Measurements from ENCODE around the gene DQX1. TPM values are rescaled to one million over a fixed set of nuclear protein-coding genes. Genes with fewer than 3 reads are reported as not detected.

DQX1 gene
- total RNA-seq, 4 donors from 2014 or later: 3.8 to 13.3 (median 5.7) TPM

DNA sequence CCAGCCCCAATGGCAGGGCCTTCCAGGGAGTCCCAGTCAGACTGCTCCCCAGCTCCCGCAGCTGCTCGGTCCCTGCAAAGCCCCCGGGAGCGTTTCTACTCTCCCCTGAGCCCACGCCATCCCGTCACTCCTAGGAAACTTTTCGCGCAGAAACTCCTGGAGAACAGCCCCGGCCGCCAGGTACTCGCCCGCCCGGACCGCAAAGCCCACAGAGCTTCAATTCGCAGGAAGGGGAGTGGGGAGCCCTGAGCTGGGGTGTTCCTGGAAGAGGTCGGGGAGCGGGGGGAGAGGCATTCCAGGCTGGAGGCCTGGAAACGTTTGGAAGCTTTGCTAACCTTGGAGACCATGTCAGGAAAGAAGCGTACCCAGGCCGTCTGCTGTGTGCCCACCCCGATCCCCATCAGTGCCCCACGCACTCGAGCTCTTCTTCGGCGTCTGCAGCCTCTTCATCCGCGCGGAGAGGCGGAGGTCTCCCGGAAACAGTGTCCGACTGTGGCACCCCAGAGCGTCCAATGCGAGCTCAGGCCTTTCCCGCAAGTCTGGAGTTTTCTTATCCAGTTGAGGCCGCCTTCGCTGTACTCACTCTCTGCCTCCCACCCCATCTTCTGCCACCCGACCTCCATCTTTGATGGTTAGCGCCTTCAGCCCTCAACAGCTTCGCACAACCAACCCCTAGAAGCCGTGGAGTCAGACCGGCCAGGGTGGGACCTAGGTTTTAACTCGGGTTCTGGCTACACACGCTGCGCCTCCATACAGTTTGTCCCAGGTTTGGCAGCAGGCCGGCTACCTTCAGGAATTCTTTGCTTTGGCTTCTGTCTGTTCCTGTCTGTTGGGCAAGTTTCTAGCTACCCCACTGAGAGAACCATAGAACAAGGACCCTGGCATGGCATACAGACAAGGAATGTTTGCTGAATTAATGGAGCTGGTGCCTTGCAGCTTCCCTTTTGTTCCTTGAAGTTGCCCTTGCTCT lies 22.2 kb downstream of the DQX1 start:
- Histone ChIP-seq H3K4me1 (peaks cover 41 to 74% (median 47%) of the 10 kb centered on the region in 3 donors), H3K27ac (peak overlapping the region; percentile 9 to 81 (median 76)), H3K27me3 (peaks cover 7 to 58% (median 11%) of the 10 kb centered on the region in 4 donors), H3K4me3 (peak overlapping the region; percentile 30 to 73 (median 61)), H3K9me3 (no peaks in the 10 kb centered on the region), H3K36me3 (peaks cover 0 to 23% (median 9%) of the 10 kb centered on the region in 3 donors)
- no peak for TF ChIP-seq POLR2A (IDR thresholded peaks at IDR 0.05)
- TF ChIP-seq, protein P1, sequence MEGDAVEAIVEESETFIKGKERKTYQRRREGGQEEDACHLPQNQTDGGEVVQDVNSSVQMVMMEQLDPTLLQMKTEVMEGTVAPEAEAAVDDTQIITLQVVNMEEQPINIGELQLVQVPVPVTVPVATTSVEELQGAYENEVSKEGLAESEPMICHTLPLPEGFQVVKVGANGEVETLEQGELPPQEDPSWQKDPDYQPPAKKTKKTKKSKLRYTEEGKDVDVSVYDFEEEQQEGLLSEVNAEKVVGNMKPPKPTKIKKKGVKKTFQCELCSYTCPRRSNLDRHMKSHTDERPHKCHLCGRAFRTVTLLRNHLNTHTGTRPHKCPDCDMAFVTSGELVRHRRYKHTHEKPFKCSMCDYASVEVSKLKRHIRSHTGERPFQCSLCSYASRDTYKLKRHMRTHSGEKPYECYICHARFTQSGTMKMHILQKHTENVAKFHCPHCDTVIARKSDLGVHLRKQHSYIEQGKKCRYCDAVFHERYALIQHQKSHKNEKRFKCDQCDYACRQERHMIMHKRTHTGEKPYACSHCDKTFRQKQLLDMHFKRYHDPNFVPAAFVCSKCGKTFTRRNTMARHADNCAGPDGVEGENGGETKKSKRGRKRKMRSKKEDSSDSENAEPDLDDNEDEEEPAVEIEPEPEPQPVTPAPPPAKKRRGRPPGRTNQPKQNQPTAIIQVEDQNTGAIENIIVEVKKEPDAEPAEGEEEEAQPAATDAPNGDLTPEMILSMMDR (IDR thresholded peaks at IDR 0.05): no peak
- intact Hi-C loops (cut with DNase I): no loop called here
- no peak for DNase-seq
- WGBS, 2 donors: 78 to 86% methylated on average over 19 to 26 of the region's 45 CpGs

DNA sequence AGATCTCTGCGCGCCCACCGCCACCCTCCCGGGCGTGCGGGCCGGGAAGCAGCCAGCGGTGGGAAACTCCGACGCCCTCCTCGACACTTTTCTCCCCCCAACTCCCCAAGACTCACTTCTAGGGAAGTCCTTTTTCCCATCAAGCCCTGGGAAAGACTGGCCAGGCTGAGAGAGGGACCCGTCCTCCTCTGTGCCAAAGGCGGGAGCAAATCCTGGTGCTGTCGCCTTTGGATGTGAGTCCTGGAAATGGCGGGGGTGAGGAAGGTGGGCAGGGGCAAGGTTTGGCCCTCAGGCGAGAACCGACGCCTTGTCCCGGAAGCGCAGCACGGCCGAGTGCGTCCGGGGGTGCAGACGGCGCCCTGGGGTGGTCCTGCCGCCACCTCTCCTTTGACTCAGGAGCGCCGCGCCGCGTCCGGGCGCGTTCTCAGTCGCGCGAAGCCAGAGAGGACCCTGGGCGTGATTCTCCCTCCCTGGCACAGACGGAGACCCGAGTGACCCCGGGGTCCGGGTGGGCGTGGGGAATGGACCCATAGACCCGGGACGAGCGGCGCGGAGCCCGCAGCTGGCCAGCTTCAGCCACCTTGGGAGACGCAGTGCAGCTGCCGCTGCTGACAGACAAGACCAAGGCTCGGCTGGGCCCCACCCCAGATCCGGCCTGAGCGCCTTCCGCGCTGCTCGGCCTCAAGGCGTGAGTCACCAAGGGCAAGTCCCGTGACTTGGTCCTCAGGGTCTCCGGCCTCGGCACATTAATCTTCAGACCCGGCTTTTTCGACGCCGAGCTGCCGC lies 23.1 kb downstream of the DQX1 start:
- DNase-seq: peak; percentile 15
- Histone ChIP-seq H3K36me3 (peaks cover 0 to 23% (median 9%) of the 10 kb centered on the region in 3 donors), H3K4me1 (peaks cover 45 to 76% (median 50%) of the 10 kb centered on the region in 3 donors), H3K27me3 (peaks cover 7 to 60% (median 16%) of the 10 kb centered on the region in 4 donors), H3K4me3 (peak overlapping the region; percentile 30 to 73 (median 61)), H3K27ac (peak overlapping the region; percentile 9 to 81 (median 76)), H3K9me3 (no peaks in the 10 kb centered on the region)
- peak in 1 of 4 donors; percentile 69 for TF ChIP-seq POLR2A (IDR thresholded peaks at IDR 0.05)
- TF ChIP-seq, protein P1 (IDR thresholded peaks at IDR 0.05): peak in 2 of 6 experiments; percentile 5 to 22
- 2 to 11% methylated on average over 9 to 11 of the region's 67 CpGs for WGBS, 2 donors
- intact Hi-C loops (cut with DNase I): no loop called here

DNA sequence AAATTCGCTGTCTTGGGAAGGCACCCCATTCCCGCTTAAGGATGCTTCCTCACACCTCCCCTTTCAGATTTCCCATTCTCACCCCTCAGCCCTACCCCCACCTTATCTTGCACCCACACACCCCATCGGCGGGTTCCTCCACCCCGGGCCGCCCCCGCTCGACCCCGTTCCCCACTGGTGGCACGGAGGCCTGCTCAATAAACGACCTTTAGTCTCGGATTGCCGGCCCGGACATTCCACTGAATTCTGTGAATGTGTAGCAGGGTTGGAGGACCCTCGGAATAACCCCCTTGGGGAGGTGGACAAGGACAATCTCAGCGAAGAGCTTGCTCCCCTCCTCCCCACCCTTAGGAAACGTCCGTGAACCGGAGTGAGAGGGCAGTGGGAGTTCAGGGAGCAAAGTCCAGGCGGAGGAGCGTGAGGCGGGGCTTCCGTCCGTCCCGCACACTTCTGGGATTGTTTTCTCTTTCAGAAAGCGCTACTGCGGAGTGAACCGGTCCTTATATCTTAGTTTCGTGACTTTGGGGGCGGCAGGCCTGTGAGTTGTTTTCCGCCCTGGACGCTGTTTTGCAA lies 23.8 kb downstream of the DQX1 start:
- peaks cover 0 to 23% (median 9%) of the 10 kb centered on the region in 3 donors for H3K36me3 ChIP-seq
- DNase-seq: no peak
- peaks cover 52 to 81% (median 52%) of the 10 kb centered on the region in 3 donors for H3K4me1 ChIP-seq
- H3K9me3 ChIP-seq: no peaks in the 10 kb centered on the region
- peak overlapping the region; percentile 30 to 73 (median 61) for H3K4me3 ChIP-seq
- peaks cover 7 to 66% (median 20%) of the 10 kb centered on the region in 4 donors for H3K27me3 ChIP-seq
- H3K27ac ChIP-seq: peak overlapping the region; percentile 9 to 81 (median 76)
- 22 to 45% methylated on average over 6 to 31 of the region's 32 CpGs for WGBS, 2 donors
- intact Hi-C loops (cut with DNase I): no loop called here
- TF ChIP-seq POLR2A (IDR thresholded peaks at IDR 0.05): no peak
- TF ChIP-seq, protein P1 (IDR thresholded peaks at IDR 0.05): no peak

DNA sequence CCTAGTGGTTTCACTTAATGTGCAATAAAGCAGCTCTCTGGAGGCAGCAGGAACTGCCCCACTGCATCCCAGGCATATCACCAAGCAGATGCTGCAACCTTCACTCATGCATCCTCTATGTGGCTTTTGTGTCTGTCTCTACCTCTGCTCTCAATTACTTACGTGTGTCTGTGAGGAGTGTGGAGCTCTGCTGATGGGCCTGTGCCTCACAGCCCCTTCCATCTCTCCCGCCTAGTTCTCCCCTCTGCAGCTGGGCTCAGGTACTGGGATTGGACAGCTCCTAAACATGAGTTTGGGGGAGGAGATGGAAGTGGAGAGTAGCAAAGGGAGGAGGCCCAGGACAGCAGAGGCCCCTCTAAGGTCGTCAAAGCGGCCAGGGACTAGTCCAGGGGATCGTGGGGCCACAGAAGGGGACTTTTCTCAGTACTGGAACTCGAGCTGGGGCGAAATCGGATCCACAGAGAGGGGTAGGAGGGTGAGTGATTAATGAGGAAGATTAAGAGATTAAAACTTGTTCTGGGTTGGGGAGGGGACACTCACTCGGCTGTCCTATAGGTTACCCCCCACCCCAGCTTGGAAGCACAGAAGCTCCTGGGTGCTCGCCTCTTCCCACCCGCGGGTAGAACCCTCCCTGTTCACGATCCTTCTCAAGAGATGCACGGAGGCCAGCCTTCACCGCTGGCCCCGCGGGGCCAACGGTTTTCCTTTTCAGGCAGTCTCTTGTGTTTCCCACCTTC lies 24.5 kb downstream of the DQX1 start:
- 69 to 87% methylated on average over 15 to 18 of the region's 18 CpGs for WGBS, 2 donors
- H3K4me1 ChIP-seq: peaks cover 47 to 77% (median 48%) of the 10 kb centered on the region in 3 donors

More for the DNA sequence above, 24.5 kb downstream of the DQX1 start:
- TF ChIP-seq, protein P1 (IDR thresholded peaks at IDR 0.05): no peak
- no peak for TF ChIP-seq POLR2A (IDR thresholded peaks at IDR 0.05)
- H3K27ac ChIP-seq: no peak overlapping the region
- no peaks in the 10 kb centered on the region for H3K9me3 ChIP-seq
- H3K36me3 ChIP-seq: peaks cover 0 to 23% (median 9%) of the 10 kb centered on the region in 3 donors
- intact Hi-C loops (cut with DNase I): no loop called here
- H3K4me3 ChIP-seq: peak overlapping the region in 1 of 4 donors; percentile 73
- peaks cover 7 to 74% (median 20%) of the 10 kb centered on the region in 4 donors for H3K27me3 ChIP-seq
- DNase-seq: no peak
